HFFc6 (cell line): ENCODE data around the gene PCCB. TPM values are rescaled to one million over a fixed set of nuclear protein-coding genes. Genes with fewer than 3 reads are reported as not detected.
"Not testable (repeated sequence)": the region's sequence is repeated elsewhere in the genome, so short reads cannot be mapped to it uniquely, and the experiment has no call there.

Experiments used
- DNase-seq: peaks from one replicate; pipeline ENCODE4 v3.0.0-alpha.2; 2018
- H3K27ac Mint-ChIP-seq: 2 replicates; pipeline ENCODE4 v1.8.0; 2020; ENCODE audit warnings: mild to moderate bottlenecking, mixed read lengths
- H3K27me3 Mint-ChIP-seq: 2 replicates; pipeline ENCODE4 v1.8.0; 2021; ENCODE audit warnings: mild to moderate bottlenecking, moderate library complexity, mixed read lengths; ENCODE audit not compliant: insufficient read depth
- H3K36me3 Mint-ChIP-seq: 2 replicates; pipeline ENCODE4 v1.8.0; 2021; ENCODE audit warnings: low read depth, mixed read lengths
- H3K4me1 Mint-ChIP-seq: 2 replicates; pipeline ENCODE4 v1.8.0; 2020; ENCODE audit warnings: low read depth, mixed read lengths
- H3K4me3 Mint-ChIP-seq: 2 replicates; pipeline ENCODE4 v1.8.0; 2020; ENCODE audit warnings: mild to moderate bottlenecking, moderate library complexity, mixed read lengths
- H3K9me3 Mint-ChIP-seq: 2 replicates; pipeline ENCODE4 v1.8.0; 2020; ENCODE audit warnings: mild to moderate bottlenecking, mixed read lengths
- total RNA-seq, 6 experiments: library from RNA; stranded (reverse); fragmentation: NEBNext Ultra II Directional; extraction: Animal tissue kit (Norgen Biotek cat#: 25700); gene quantifications; 2 replicates in 1 of 6; 3 replicates in 5 of 6; pipeline ENCODE4 v1.2.3, GENCODE V29; 2021
- TF ChIP-seq, protein P1 (sequence below): fragments of 200-600 bp; sonication (generic); IDR thresholded peaks from 2 replicates; pipeline ENCODE4 v1.5.0; 2021; ENCODE audit warnings: antibody characterized with exemption, mild to moderate bottlenecking

PCCB gene
- total RNA-seq, 6 experiments from 2014 or later: 32.4 to 41.1 (median 37.8) TPM

DNA sequence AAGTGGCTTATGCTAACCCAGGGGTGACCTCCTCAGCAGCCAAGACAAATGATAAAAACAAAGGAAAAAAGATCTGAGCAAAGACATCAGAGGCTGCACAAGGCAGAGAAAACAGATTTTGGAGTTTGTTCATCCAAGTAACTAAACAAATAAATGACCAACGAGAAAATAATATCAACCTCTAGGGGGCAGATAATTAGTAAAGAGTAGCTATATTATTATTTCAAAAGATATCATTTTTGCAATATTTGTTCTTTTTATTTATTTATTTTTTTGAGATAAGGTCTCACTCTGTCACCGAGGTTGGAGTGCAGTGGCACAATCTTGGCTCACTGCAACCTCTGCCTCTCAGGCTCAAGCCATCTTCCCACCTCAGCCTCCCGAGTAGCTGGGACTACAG is 101.8 kb downstream of the PCCB start:
- Mint-ChIP-seq H3K9me3 (no peaks in the 10 kb centered on the region), H3K27ac (peak overlapping the region; percentile 8; the same call in 1 of the 2 replicates), H3K27me3 (peaks cover 1% of the 10 kb centered on the region; the same call in 1 of the 2 replicates)

DNA sequence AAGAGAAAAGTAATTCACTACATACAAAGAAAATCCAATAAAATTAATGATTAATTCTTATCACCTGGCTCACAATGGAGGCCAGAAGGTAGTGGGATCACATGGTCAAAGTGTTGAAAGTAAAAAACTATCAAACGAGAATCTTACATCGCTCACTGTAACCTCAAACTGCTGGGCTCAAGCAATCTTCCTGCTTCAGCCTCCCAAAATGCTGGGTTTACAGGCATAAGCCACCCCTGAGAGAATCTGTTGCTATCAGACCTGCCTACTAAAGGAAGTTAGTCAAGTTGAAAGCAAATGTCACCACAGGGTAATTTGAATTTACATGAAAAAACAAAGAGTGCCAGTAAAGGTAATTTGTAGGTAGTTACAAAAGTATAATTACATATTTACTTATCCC is 103.3 kb downstream of the PCCB start:
- DNase-seq: no peak
- H3K36me3 Mint-ChIP-seq: peaks cover 19% of the 10 kb centered on the region; the same call in 1 of the 2 replicates
- H3K4me3 Mint-ChIP-seq: no peak overlapping the region
- peaks cover 24% of the 10 kb centered on the region for H3K4me1 Mint-ChIP-seq
- TF ChIP-seq, protein P1, sequence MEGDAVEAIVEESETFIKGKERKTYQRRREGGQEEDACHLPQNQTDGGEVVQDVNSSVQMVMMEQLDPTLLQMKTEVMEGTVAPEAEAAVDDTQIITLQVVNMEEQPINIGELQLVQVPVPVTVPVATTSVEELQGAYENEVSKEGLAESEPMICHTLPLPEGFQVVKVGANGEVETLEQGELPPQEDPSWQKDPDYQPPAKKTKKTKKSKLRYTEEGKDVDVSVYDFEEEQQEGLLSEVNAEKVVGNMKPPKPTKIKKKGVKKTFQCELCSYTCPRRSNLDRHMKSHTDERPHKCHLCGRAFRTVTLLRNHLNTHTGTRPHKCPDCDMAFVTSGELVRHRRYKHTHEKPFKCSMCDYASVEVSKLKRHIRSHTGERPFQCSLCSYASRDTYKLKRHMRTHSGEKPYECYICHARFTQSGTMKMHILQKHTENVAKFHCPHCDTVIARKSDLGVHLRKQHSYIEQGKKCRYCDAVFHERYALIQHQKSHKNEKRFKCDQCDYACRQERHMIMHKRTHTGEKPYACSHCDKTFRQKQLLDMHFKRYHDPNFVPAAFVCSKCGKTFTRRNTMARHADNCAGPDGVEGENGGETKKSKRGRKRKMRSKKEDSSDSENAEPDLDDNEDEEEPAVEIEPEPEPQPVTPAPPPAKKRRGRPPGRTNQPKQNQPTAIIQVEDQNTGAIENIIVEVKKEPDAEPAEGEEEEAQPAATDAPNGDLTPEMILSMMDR: no peak
- no peak overlapping the region for H3K27ac Mint-ChIP-seq
- no peaks in the 10 kb centered on the region for H3K9me3 Mint-ChIP-seq
- peaks cover 1% of the 10 kb centered on the region; the same call in 1 of the 2 replicates for H3K27me3 Mint-ChIP-seq

More for the DNA sequence above, 101.8 kb downstream of the PCCB start:
- DNase-seq: no peak
- TF ChIP-seq, protein P1: peak; percentile 76
- peaks cover 19% of the 10 kb centered on the region; the same call in 1 of the 2 replicates for H3K36me3 Mint-ChIP-seq
- H3K4me1 Mint-ChIP-seq: peaks cover 24% of the 10 kb centered on the region
- no peak overlapping the region for H3K4me3 Mint-ChIP-seq

DNA sequence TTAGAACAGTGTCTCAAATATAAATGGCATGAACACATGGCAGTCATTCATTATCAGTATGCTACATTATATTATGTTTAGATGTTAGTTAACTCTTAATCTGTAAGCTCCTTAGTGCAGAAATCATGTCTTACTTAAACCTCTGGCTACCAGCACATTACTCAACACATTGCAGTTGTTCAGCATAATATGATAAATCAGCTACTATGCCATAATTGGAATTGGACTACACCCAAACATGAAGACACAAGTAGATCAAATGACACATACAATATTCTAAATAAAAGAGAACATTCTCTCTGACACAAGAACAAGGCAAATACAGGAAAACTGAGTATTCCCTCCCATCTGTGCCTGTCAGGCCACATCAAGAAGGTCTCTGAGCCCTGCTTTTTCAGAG is 116.1 kb downstream of the PCCB start:
- peaks cover 6% of the 10 kb centered on the region for H3K4me1 Mint-ChIP-seq
- H3K36me3 Mint-ChIP-seq: 0 out of 2 replicates have a peak, but pooled peaks cover 9% of the 10 kb centered on the region
- no peak for DNase-seq
- no peaks in the 10 kb centered on the region for H3K27me3 Mint-ChIP-seq
- TF ChIP-seq, protein P1: no peak
- H3K27ac Mint-ChIP-seq: no peak overlapping the region
- H3K9me3 Mint-ChIP-seq: no peaks in the 10 kb centered on the region
- no peak overlapping the region for H3K4me3 Mint-ChIP-seq

GRCh38 chr3:136375800-136376199 is 125.7 kb downstream of the PCCB start:
- DNase-seq, H3K9me3 Mint-ChIP-seq, H3K27me3 Mint-ChIP-seq, H3K4me3 Mint-ChIP-seq, H3K27ac Mint-ChIP-seq: not testable (repeated sequence)
- H3K4me1 Mint-ChIP-seq: peaks cover 11% of the 10 kb centered on the region
- peaks cover 25% of the 10 kb centered on the region for H3K36me3 Mint-ChIP-seq

- H3K9me3 Mint-ChIP-seq: peaks cover 4% of the 10 kb centered on the region; the same call in 1 of the 2 replicates
- peaks cover 19% of the 10 kb centered on the region for H3K36me3 Mint-ChIP-seq
- no peaks in the 10 kb centered on the region; the same call in none of the 2 replicates for H3K27me3 Mint-ChIP-seq
- H3K4me1 Mint-ChIP-seq: peaks cover 20% of the 10 kb centered on the region
- no peak overlapping the region for H3K4me3 Mint-ChIP-seq
- TF ChIP-seq, protein P1: no peak
- no peak overlapping the region for H3K27ac Mint-ChIP-seq
- DNase-seq: no peak
Observed at GRCh38 chr3:136377508-136377907, 127.4 kb downstream of the PCCB start.

DNA sequence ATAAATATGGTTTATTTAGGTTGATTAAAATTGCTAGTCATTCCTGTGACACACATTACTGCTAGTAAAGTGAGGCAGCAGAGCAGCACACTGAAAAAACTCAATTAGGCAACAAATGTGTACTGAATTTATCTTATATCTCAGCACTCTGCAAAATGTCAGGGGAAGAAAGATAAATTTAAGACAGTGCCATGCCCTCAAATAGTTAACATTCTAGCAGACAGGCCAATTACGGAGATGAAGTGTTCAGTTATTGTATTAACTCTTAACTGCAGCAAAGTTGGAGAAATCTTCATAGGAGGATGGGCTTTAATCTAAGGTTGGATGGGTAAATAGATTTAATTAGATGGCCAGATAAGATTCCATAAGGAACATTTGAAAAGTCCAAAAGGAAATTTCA is 127.9 kb downstream of the PCCB start:
- no peak overlapping the region for H3K27ac Mint-ChIP-seq
- no peak overlapping the region for H3K4me3 Mint-ChIP-seq
- TF ChIP-seq, protein P1: no peak
- H3K9me3 Mint-ChIP-seq: peaks cover 4% of the 10 kb centered on the region; the same call in 1 of the 2 replicates
- H3K36me3 Mint-ChIP-seq: peaks cover 14% of the 10 kb centered on the region
- H3K4me1 Mint-ChIP-seq: peaks cover 20% of the 10 kb centered on the region
- H3K27me3 Mint-ChIP-seq: no peaks in the 10 kb centered on the region; the same call in none of the 2 replicates
- DNase-seq: no peak

Other genes with a start within 250 kb of the PCCB start
- gene MSL2, start 54.0 kb upstream of the PCCB start, total RNA-seq: 10 to 100 TPM; 20.4 to 24.8 (median 22.2) TPM